Skeletal muscle tissue (tissue), 4 donors: Measurements from ENCODE around the gene ARHGAP26. TPM values are rescaled to one million over a fixed set of nuclear protein-coding genes. Genes with fewer than 3 reads are reported as not detected.

Experiments
- H3K27ac ChIP-seq: one replicate; pipeline ENCODE4 v1.7.0; 2013; ENCODE audit warnings: mild to moderate bottlenecking, low read depth, low read length, inconsistent platforms
- H3K27me3 ChIP-seq, 3 donors: one replicate each; pipeline ENCODE4 v1.7.0; 2013; ENCODE audit warnings: low read length in 3 of 3; ENCODE audit not compliant: control insufficient read depth in 3 of 3, insufficient read depth in 3 of 3
- H3K36me3 ChIP-seq, 3 donors: one replicate each; pipeline ENCODE4 v1.7.0; 2013; ENCODE audit warnings: low read length in 3 of 3; ENCODE audit not compliant: control insufficient read depth in 3 of 3, insufficient read depth in 3 of 3
- H3K4me1 ChIP-seq, 3 donors: one replicate each; pipeline ENCODE4 v1.7.0; 2013; ENCODE audit warnings: low read length in 3 of 3, mild to moderate bottlenecking in 3 of 3; ENCODE audit not compliant: control insufficient read depth in 3 of 3, insufficient read depth in 3 of 3
- H3K4me3 ChIP-seq, 3 donors: one replicate each; pipeline ENCODE4 v1.7.0; 2013; ENCODE audit warnings: low read length in 3 of 3
- H3K9ac ChIP-seq, 3 donors: one replicate each; pipeline ENCODE4 v1.7.0; 2013; ENCODE audit warnings: low read length in 3 of 3, mild to moderate bottlenecking in 3 of 3, moderate library complexity in 2 of 3, low read depth in 1 of 3
- H3K9me3 ChIP-seq, 3 donors: one replicate each; pipeline ENCODE4 v1.7.0; 2013; ENCODE audit warnings: low read length in 3 of 3; ENCODE audit not compliant: control insufficient read depth in 3 of 3
- total RNA-seq: library from RNA; depleted of rRNA; stranded (reverse); fragments of >200 nt; gene quantifications from one replicate; pipeline ENCODE4 v1.2.3, GENCODE V29; 2014
- donor health status: Osteomylitis.

Gene ARHGAP26
- total RNA-seq, 1 donor from 2014 or later = 28.7 TPM

GRCh38 chr5:142835540-142835939, 65.4 kb downstream of the ARHGAP26 start:
- Histone ChIP-seq H3K4me3 (no peak overlapping the region), H3K4me1 (peaks cover 4 to 12% (median 8%) of the 10 kb centered on the region in 3 donors), H3K36me3 (no peaks in the 10 kb centered on the region), H3K27ac (no peak overlapping the region), H3K9ac (no peak overlapping the region), H3K9me3 (no peaks in the 10 kb centered on the region), H3K27me3 (no peaks in the 10 kb centered on the region)

GRCh38 chr5:142836048-142836447, 65.9 kb downstream of the ARHGAP26 start:
- Histone ChIP-seq H3K36me3 (no peaks in the 10 kb centered on the region), H3K27ac (no peak overlapping the region), H3K9me3 (no peaks in the 10 kb centered on the region), H3K4me1 (peaks cover 6 to 8% (median 7%) of the 10 kb centered on the region in 3 donors), H3K4me3 (no peak overlapping the region), H3K9ac (no peak overlapping the region), H3K27me3 (no peaks in the 10 kb centered on the region)

GRCh38 chr5:142837081-142837725, 67.0 kb downstream of the ARHGAP26 start:
- H3K27me3 ChIP-seq = no peaks in the 10 kb centered on the region
- H3K4me3 ChIP-seq = no peak overlapping the region
- H3K9ac ChIP-seq = no peak overlapping the region
- no peaks in the 10 kb centered on the region for H3K9me3 ChIP-seq
- H3K36me3 ChIP-seq = no peaks in the 10 kb centered on the region
- peaks cover 14 to 17% (median 15%) of the 10 kb centered on the region in 3 donors for H3K4me1 ChIP-seq
- peak overlapping the region; percentile 18 for H3K27ac ChIP-seq

- no peaks in the 10 kb centered on the region for H3K36me3 ChIP-seq
- no peaks in the 10 kb centered on the region for H3K9me3 ChIP-seq
- no peak overlapping the region for H3K9ac ChIP-seq
- H3K4me1 ChIP-seq = peaks cover 25 to 29% (median 26%) of the 10 kb centered on the region in 3 donors
- peak overlapping the region; percentile 3 for H3K27ac ChIP-seq
- H3K27me3 ChIP-seq = no peaks in the 10 kb centered on the region
- H3K4me3 ChIP-seq = no peak overlapping the region
Measured at GRCh38 chr5:142838845-142839244, 68.7 kb downstream of the ARHGAP26 start.

- peaks cover 26 to 30% (median 30%) of the 10 kb centered on the region in 3 donors for H3K4me1 ChIP-seq
- H3K27ac ChIP-seq = peak overlapping the region; percentile 20
- no peaks in the 10 kb centered on the region for H3K36me3 ChIP-seq
- H3K9ac ChIP-seq = peak overlapping the region in 1 of 3 donors; percentile 10
- no peaks in the 10 kb centered on the region for H3K9me3 ChIP-seq
- no peak overlapping the region for H3K4me3 ChIP-seq
- H3K27me3 ChIP-seq = no peaks in the 10 kb centered on the region
Measured at GRCh38 chr5:142839711-142840346, 69.7 kb downstream of the ARHGAP26 start.

GRCh38 chr5:142840575-142840974, 70.4 kb downstream of the ARHGAP26 start:
- Histone ChIP-seq H3K27me3 (no peaks in the 10 kb centered on the region), H3K4me1 (peaks cover 33 to 37% (median 37%) of the 10 kb centered on the region in 3 donors), H3K27ac (no peak overlapping the region), H3K9me3 (no peaks in the 10 kb centered on the region), H3K36me3 (no peaks in the 10 kb centered on the region), H3K4me3 (no peak overlapping the region), H3K9ac (no peak overlapping the region)

- Histone ChIP-seq H3K9ac (no peak overlapping the region), H3K27ac (no peak overlapping the region), H3K9me3 (no peaks in the 10 kb centered on the region), H3K27me3 (no peaks in the 10 kb centered on the region), H3K4me3 (no peak overlapping the region), H3K4me1 (peaks cover 45 to 49% (median 48%) of the 10 kb centered on the region in 3 donors), H3K36me3 (no peaks in the 10 kb centered on the region)
Measured at GRCh38 chr5:142841511-142842265, 71.5 kb downstream of the ARHGAP26 start.

- H3K4me3 ChIP-seq = no peak overlapping the region
- peaks cover 42 to 49% (median 46%) of the 10 kb centered on the region in 3 donors for H3K4me1 ChIP-seq
- no peaks in the 10 kb centered on the region for H3K9me3 ChIP-seq
- no peak overlapping the region for H3K9ac ChIP-seq
- H3K27me3 ChIP-seq = no peaks in the 10 kb centered on the region
- H3K36me3 ChIP-seq = no peaks in the 10 kb centered on the region
- no peak overlapping the region for H3K27ac ChIP-seq
Measured at GRCh38 chr5:142842994-142843905, 73.1 kb downstream of the ARHGAP26 start.

GRCh38 chr5:142844866-142845265, 74.7 kb downstream of the ARHGAP26 start:
- Histone ChIP-seq H3K9ac (no peak overlapping the region), H3K27me3 (no peaks in the 10 kb centered on the region), H3K27ac (peak overlapping the region; percentile 51), H3K36me3 (no peaks in the 10 kb centered on the region), H3K4me3 (no peak overlapping the region), H3K4me1 (peaks cover 42 to 49% (median 46%) of the 10 kb centered on the region in 3 donors), H3K9me3 (no peaks in the 10 kb centered on the region)
